GM19193 (cell line): ENCODE results near the gene TAGLN2.
A peak's percentile ranks its signal among the peaks of the same experiment; 100 is the strongest.

Experiments used
- POLR2A ChIP-seq: IDR thresholded peaks from 4 replicates; pipeline ENCODE4 v1.6.1; 2011; ENCODE audit not compliant: insufficient read depth, insufficient read length; ENCODE audit errors: extremely low read depth

The TAGLN2 gene

GRCh38 chr1:159924791-159925718 lies at the start of gene TAGLN2:
Gene TAGLN2, minus strand, starts transcription at chr1:159925507. Its CDS starts 4,998 bp downstream, at chr1:159920509.
- peak; percentile 98 for TF ChIP-seq POLR2A

GRCh38 chr1:159974350-159974965 lies 49.2 kb upstream of the TAGLN2 start:
- no peak for TF ChIP-seq POLR2A

- no peak for TF ChIP-seq POLR2A
These were observed 48.1 kb upstream of the TAGLN2 start for GRCh38 chr1:159973350-159973940.

GRCh38 chr1:159972443-159973205 lies 47.3 kb upstream of the TAGLN2 start:
- TF ChIP-seq POLR2A: no peak

GRCh38 chr1:159970932-159971342 lies 45.6 kb upstream of the TAGLN2 start:
- no peak for TF ChIP-seq POLR2A

- no peak for TF ChIP-seq POLR2A
These were observed 43.6 kb upstream of the TAGLN2 start for GRCh38 chr1:159968901-159969300.

GRCh38 chr1:159965263-159965662 lies 40.0 kb upstream of the TAGLN2 start:
- TF ChIP-seq POLR2A: no peak

- no peak for TF ChIP-seq POLR2A
These were observed 38.8 kb upstream of the TAGLN2 start for GRCh38 chr1:159964144-159964543.

- no peak for TF ChIP-seq POLR2A
These were observed 36.9 kb upstream of the TAGLN2 start for GRCh38 chr1:159962176-159962575.

- no peak for TF ChIP-seq POLR2A
These were observed 36.3 kb upstream of the TAGLN2 start for GRCh38 chr1:159961636-159962035.

GRCh38 chr1:159960721-159961381 lies 35.5 kb upstream of the TAGLN2 start:
- no peak for TF ChIP-seq POLR2A

- TF ChIP-seq POLR2A: no peak
These were observed 34.1 kb upstream of the TAGLN2 start for GRCh38 chr1:159959451-159959850.

- TF ChIP-seq POLR2A: no peak
These were observed 33.5 kb upstream of the TAGLN2 start for GRCh38 chr1:159958719-159959380.

GRCh38 chr1:159957824-159958268 lies 32.5 kb upstream of the TAGLN2 start:
- no peak for TF ChIP-seq POLR2A
